ENCODE results near the gene CCDC183.
"Not testable (repeated sequence)": the region's sequence is repeated elsewhere in the genome, so short reads cannot be mapped to it uniquely, and the experiment has no call there.

The CCDC183 gene

GRCh38 chr9:136760834-136761544, 35.1 kb upstream of the CCDC183 start:
- peak; percentile 13 for DNase-seq

- DNase-seq: no peak
These were observed 34.6 kb upstream of the CCDC183 start for GRCh38 chr9:136761545-136761981.

GRCh38 chr9:136762221-136762691, 33.9 kb upstream of the CCDC183 start:
- no peak for DNase-seq

- DNase-seq: no peak
These were observed 33.1 kb upstream of the CCDC183 start for GRCh38 chr9:136762915-136763648.

- no peak for DNase-seq
These were observed 32.5 kb upstream of the CCDC183 start for GRCh38 chr9:136763649-136764035.

GRCh38 chr9:136764301-136764891, 31.7 kb upstream of the CCDC183 start, which contains the start of gene LCN15:
Gene LCN15 (minus strand): TSS chr9:136764518. CDS start chr9:136764488, 30 bp downstream.
- no peak for DNase-seq

GRCh38 chr9:136765041-136765440, 31.1 kb upstream of the CCDC183 start:
- no peak for DNase-seq

- DNase-seq: not testable (repeated sequence)
These were observed 30.3 kb upstream of the CCDC183 start for GRCh38 chr9:136765745-136766409.

GRCh38 chr9:136766410-136767120, 29.6 kb upstream of the CCDC183 start:
- not testable (repeated sequence) for DNase-seq

- DNase-seq: no peak
These were observed 26.4 kb upstream of the CCDC183 start for GRCh38 chr9:136769710-136770191.

- DNase-seq: no peak
These were observed 24.2 kb upstream of the CCDC183 start for GRCh38 chr9:136771907-136772415.

- DNase-seq: no peak
These were observed 22.6 kb upstream of the CCDC183 start for GRCh38 chr9:136773386-136774044.

GRCh38 chr9:136774416-136775045, 21.6 kb upstream of the CCDC183 start:
- DNase-seq: no peak

GRCh38 chr9:136775191-136775590, 20.9 kb upstream of the CCDC183 start:
- DNase-seq: no peak

GRCh38 chr9:136776947-136777346, 19.2 kb upstream of the CCDC183 start:
- DNase-seq: no peak

GRCh38 chr9:136777359-136777758, 18.8 kb upstream of the CCDC183 start:
- DNase-seq: no peak

- DNase-seq: no peak
These were observed 16.3 kb upstream of the CCDC183 start for GRCh38 chr9:136779808-136780207.

GRCh38 chr9:136782452-136782851, 13.7 kb upstream of the CCDC183 start:
- no peak for DNase-seq

GRCh38 chr9:136784249-136784996, 11.7 kb upstream of the CCDC183 start:
- DNase-seq: no peak

- no peak for DNase-seq
These were observed 11.2 kb upstream of the CCDC183 start for GRCh38 chr9:136784997-136785361.
